Measurements from ENCODE around the gene FRYL.

FRYL gene

DNA sequence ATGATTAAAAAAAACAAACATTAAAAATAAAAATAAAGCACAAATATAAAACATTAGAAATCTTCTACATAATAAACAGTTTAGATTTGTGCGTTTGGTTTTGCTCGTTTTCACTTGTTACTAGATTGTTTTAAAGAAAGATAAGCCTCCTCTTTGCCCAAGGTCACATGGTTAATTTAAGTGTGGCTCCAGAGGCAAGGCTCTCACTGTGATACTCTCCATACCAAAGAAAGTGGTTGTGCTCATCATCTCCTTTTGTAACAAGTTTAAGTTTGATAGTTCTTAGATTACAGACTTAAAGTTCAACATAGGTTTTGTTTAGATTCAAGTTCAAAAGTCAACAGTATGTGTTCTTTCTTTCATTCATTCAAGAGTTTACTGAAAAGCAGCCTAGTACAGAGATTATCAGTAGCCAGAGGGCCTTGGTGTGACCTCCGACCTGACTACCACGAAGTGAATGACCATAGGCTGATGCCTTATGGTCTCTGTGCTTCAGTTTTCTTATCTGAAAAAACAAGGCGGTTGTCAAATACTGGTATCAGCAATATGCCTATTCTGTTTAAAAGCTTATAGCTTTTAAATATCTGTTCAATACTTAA, 156.8 kb downstream of the FRYL start:
- TF ChIP-seq, protein P1, sequence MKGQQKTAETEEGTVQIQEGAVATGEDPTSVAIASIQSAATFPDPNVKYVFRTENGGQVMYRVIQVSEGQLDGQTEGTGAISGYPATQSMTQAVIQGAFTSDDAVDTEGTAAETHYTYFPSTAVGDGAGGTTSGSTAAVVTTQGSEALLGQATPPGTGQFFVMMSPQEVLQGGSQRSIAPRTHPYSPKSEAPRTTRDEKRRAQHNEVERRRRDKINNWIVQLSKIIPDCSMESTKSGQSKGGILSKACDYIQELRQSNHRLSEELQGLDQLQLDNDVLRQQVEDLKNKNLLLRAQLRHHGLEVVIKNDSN (IDR thresholded peaks at IDR 0.05), result no peak
- TF ChIP-seq RAD21 (IDR thresholded peaks at IDR 0.05; ENCODE audit: low read depth) (no peak), TEAD4 (IDR thresholded peaks at IDR 0.05) (no peak), NFIC (IDR thresholded peaks at IDR 0.05) (no peak), CREB1 (IDR thresholded peaks at IDR 0.05; ENCODE audit: low read depth) (no peak), EP300 (IDR thresholded peaks at IDR 0.05; ENCODE audit: borderline replicate concordance) (no peak), TCF12 (IDR thresholded peaks at IDR 0.05; ENCODE audit: low read depth) (no peak), TAF1 (IDR thresholded peaks at IDR 0.05; ENCODE audit: low read depth) (no peak), CEBPB (IDR thresholded peaks at IDR 0.05) (no peak), EGR1 (IDR thresholded peaks at IDR 0.05) (no peak), ZBTB7A (IDR thresholded peaks at IDR 0.05; ENCODE audit: low read depth) (no peak), YY1 (IDR thresholded peaks at IDR 0.05; ENCODE audit: low read depth) (no peak)
- TF ChIP-seq, protein P2, sequence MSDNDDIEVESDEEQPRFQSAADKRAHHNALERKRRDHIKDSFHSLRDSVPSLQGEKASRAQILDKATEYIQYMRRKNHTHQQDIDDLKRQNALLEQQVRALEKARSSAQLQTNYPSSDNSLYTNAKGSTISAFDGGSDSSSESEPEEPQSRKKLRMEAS (IDR thresholded peaks at IDR 0.05), result no peak
- TF ChIP-seq, protein P3, sequence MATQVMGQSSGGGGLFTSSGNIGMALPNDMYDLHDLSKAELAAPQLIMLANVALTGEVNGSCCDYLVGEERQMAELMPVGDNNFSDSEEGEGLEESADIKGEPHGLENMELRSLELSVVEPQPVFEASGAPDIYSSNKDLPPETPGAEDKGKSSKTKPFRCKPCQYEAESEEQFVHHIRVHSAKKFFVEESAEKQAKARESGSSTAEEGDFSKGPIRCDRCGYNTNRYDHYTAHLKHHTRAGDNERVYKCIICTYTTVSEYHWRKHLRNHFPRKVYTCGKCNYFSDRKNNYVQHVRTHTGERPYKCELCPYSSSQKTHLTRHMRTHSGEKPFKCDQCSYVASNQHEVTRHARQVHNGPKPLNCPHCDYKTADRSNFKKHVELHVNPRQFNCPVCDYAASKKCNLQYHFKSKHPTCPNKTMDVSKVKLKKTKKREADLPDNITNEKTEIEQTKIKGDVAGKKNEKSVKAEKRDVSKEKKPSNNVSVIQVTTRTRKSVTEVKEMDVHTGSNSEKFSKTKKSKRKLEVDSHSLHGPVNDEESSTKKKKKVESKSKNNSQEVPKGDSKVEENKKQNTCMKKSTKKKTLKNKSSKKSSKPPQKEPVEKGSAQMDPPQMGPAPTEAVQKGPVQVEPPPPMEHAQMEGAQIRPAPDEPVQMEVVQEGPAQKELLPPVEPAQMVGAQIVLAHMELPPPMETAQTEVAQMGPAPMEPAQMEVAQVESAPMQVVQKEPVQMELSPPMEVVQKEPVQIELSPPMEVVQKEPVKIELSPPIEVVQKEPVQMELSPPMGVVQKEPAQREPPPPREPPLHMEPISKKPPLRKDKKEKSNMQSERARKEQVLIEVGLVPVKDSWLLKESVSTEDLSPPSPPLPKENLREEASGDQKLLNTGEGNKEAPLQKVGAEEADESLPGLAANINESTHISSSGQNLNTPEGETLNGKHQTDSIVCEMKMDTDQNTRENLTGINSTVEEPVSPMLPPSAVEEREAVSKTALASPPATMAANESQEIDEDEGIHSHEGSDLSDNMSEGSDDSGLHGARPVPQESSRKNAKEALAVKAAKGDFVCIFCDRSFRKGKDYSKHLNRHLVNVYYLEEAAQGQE (IDR thresholded peaks at IDR 0.05; ENCODE audit: low read depth), result no peak

DNA sequence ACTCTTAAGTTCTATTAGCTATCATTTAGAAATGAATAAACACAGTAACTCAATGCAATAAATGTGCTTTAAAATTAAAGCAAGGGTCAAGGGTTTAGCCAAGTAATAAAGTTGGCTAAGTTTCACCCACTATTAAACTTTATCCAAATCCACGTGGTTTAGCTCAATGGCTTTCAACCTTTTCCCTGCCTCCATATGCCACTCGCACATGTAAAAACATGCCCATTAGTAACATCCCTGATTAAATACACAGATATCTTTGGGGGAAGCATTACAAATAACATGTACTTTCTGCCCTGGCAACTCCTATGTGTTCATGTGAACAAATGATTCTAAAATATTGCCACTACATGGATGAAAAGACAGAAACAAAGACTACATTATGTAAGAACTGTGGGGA, 159.2 kb downstream of the FRYL start:
- TF ChIP-seq YY1 (IDR thresholded peaks at IDR 0.05; ENCODE audit: low read depth) (no peak), ZBTB7A (IDR thresholded peaks at IDR 0.05; ENCODE audit: low read depth) (no peak), TEAD4 (IDR thresholded peaks at IDR 0.05) (no peak), TCF12 (IDR thresholded peaks at IDR 0.05; ENCODE audit: low read depth) (no peak), RAD21 (IDR thresholded peaks at IDR 0.05; ENCODE audit: low read depth) (no peak), TAF1 (IDR thresholded peaks at IDR 0.05; ENCODE audit: low read depth) (no peak), NFIC (IDR thresholded peaks at IDR 0.05) (no peak), CEBPB (IDR thresholded peaks at IDR 0.05) (no peak)

DNA sequence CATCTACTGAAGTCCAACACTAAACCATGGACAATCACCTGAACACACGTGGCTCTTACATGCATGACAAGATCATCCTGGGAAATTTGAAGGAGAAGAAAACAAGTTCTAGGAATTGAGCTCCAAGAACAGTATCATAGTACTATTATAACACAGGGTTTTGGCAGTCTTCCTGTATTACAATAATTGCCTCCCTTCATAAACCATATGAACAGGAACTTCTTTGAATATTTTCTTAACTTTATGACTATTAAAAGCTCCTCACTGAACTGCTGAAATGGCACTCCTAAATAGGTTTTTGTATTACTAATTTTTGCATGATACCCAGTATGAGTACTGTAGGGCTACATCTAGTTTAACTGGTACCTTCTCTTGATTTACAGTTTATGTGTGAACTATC, 160.0 kb downstream of the FRYL start:
- TF ChIP-seq TEAD4 (IDR thresholded peaks at IDR 0.05) (no peak), NFIC (IDR thresholded peaks at IDR 0.05) (no peak), ZBTB7A (IDR thresholded peaks at IDR 0.05; ENCODE audit: low read depth) (no peak), CEBPB (IDR thresholded peaks at IDR 0.05) (no peak), FOXM1 (IDR thresholded peaks at IDR 0.05; ENCODE audit: borderline replicate concordance, low read depth) (no peak), CREB1 (IDR thresholded peaks at IDR 0.05; ENCODE audit: low read depth) (no peak)
- TF ChIP-seq, protein P2 (IDR thresholded peaks at IDR 0.05), result no peak
- TF ChIP-seq, protein P1 (IDR thresholded peaks at IDR 0.05), result no peak

DNA sequence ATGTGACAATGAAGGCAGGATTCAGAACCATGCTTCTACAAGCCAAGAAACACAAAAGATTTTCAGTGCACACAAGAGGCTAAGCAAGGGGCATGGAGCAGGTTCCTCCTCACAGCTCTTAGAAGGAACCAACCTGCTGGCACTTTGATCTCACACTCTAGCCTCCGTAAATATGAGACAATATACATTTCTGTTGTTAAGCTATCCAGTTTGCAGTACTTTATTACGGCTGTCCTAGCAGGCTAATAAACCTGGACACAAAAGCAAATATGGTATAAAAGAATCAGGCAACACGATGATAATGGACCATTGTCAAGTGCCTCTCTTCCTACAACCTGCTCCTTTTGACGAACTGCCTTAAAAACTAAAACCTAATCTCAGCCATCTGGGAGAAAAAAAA, 175.6 kb downstream of the FRYL start:
- TF ChIP-seq EP300 (IDR thresholded peaks at IDR 0.05; ENCODE audit: borderline replicate concordance) (no peak), CREB1 (IDR thresholded peaks at IDR 0.05; ENCODE audit: low read depth) (no peak), NFIC (IDR thresholded peaks at IDR 0.05) (no peak), TCF12 (IDR thresholded peaks at IDR 0.05; ENCODE audit: low read depth) (no peak), YY1 (IDR thresholded peaks at IDR 0.05; ENCODE audit: low read depth) (no peak), CEBPB (IDR thresholded peaks at IDR 0.05) (no peak)
- TF ChIP-seq, protein P3 (IDR thresholded peaks at IDR 0.05; ENCODE audit: low read depth), result no peak
- TF ChIP-seq, protein P2 (IDR thresholded peaks at IDR 0.05), result no peak

DNA sequence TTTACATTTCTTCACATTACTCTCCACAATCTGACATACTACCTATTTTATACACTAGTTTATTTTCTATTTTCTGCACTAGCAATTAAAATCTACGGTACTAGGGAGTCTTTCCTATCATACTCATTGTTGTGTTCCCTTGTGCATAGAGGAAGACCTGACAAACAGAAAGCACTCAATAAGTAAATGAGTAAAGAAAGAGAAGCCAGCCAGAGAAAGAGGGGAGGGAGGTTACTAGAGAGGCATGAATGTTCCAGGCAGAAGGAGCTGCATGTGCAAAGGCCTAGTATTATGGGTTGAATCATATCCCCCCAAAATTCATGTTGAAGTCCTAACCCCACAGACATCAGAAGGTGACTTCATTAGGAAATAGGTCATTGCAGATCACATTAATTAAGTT, 176.0 kb downstream of the FRYL start:
- TF ChIP-seq FOXM1 (IDR thresholded peaks at IDR 0.05; ENCODE audit: borderline replicate concordance, low read depth) (no peak), EGR1 (IDR thresholded peaks at IDR 0.05) (no peak)

DNA sequence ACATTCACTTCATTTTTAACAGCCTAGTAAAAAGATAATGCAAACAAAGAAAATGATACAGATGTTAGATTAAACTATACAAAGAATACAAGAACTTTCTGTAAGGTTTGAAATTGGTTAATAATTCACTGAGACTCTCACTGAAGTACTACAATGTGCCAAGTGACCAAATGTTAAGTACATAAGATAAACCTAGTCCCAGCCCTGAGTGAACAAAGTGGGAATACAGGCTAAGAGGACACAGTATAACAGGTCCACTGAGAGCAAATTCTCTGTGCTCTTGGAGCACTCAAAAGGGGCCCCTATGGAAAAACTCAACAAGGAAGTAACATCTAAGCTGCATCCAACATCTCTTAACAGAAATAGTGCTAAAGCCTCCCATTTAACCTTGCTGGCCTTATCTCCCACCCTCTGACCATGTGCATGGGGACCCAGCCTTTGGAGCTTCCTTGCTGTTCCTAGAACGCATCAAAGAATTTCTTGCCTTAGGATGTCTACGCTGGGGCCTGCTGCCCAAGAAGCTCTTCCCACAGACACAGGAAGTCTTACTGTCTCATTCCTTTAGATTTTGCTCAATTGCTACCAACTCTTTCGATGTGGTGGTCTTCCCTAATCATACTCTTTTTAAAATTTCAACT, 176.6 kb downstream of the FRYL start:
- TF ChIP-seq NFIC (IDR thresholded peaks at IDR 0.05), result no peak
- no peak for TF ChIP-seq FOXM1 (IDR thresholded peaks at IDR 0.05; ENCODE audit: borderline replicate concordance, low read depth)
